ENCODE measurements around the gene CSTF3. TPM values are rescaled to one million over a fixed set of nuclear protein-coding genes. Genes with fewer than 3 reads are reported as not detected.

Gene CSTF3
- total RNA-seq, 1 experiment from 2014 or later = 68.3 TPM

- TF ChIP-seq ARID4B (CRISPR knock-in tag; IDR thresholded peaks at IDR 0.05; ENCODE audit: borderline replicate concordance) (no peak), NFATC4 (CRISPR knock-in tag; IDR thresholded peaks at IDR 0.05) (no peak), AFF4 (CRISPR knock-in tag; IDR thresholded peaks at IDR 0.05; ENCODE audit: borderline replicate concordance) (no peak), PRRX2 (CRISPR knock-in tag; IDR thresholded peaks at IDR 0.05) (no peak), TEAD4 (CRISPR knock-in tag; IDR thresholded peaks at IDR 0.05) (no peak), ESRRA (CRISPR knock-in tag; IDR thresholded peaks at IDR 0.05; ENCODE audit: borderline replicate concordance) (no peak), ZNF416 (CRISPR knock-in tag; IDR thresholded peaks at IDR 0.05) (no peak), TCF7 (CRISPR knock-in tag; IDR thresholded peaks at IDR 0.05; ENCODE audit: low read depth) (no peak), ETV6 (CRISPR knock-in tag; IDR thresholded peaks at IDR 0.05) (no peak)
These were observed 34.3 kb upstream of the CSTF3 start (continued) for GRCh38 chr11:33195462-33196173.

- Mint-ChIP-seq H3K27me3 (ENCODE audit: low read depth) (no peaks in the 10 kb centered on the region), H3K4me1 (peaks cover 8% of the 10 kb centered on the region), H3K27ac (no peak overlapping the region), H3K4me3 (no peak overlapping the region), H3K9me3 (no peaks in the 10 kb centered on the region), H3K36me3 (no peaks in the 10 kb centered on the region)
- ChIA-PET CTCF (no interaction called here), POLR2A (interaction anchor here (1.2 kb wide), 1 partner anchor 33 kb away, joined by 4 read pairs; the partner anchor contains the start of gene CSTF3)
- DNase-seq (ENCODE audit: low spot score) = no peak
- no peak for ATAC-seq
- TF ChIP-seq E2F1 (CRISPR knock-in tag; IDR thresholded peaks at IDR 0.05) (no peak), ATF3 (CRISPR knock-in tag; conservative IDR thresholded peaks at IDR 0.05) (no peak), TEAD1 (CRISPR knock-in tag; IDR thresholded peaks at IDR 0.05) (no peak)
These were observed 33.2 kb upstream of the CSTF3 start for GRCh38 chr11:33194455-33194854.

GRCh38 chr11:33191467-33191866, 30.2 kb upstream of the CSTF3 start:
- CTCF ChIA-PET = no interaction called here
- Mint-ChIP-seq H3K4me1 (peaks cover 26% of the 10 kb centered on the region), H3K27ac (no peak overlapping the region), H3K27me3 (ENCODE audit: low read depth) (no peaks in the 10 kb centered on the region), H3K9me3 (no peaks in the 10 kb centered on the region), H3K36me3 (no peaks in the 10 kb centered on the region), H3K4me3 (no peak overlapping the region)
- POLR2A ChIA-PET = no interaction called here
- no peak for ATAC-seq
- TF ChIP-seq JAZF1 (CRISPR knock-in tag; IDR thresholded peaks at IDR 0.05) (no peak), KAT7 (CRISPR knock-in tag; IDR thresholded peaks at IDR 0.05; ENCODE audit: borderline replicate concordance) (no peak), CBFB (CRISPR knock-in tag; IDR thresholded peaks at IDR 0.05; ENCODE audit: low read depth) (no peak)
- DNase-seq (ENCODE audit: low spot score) = no peak

Data from WTC11 (cell line).